H1 (cell line): ENCODE data around the gene ELL2. TPM values are rescaled to one million over a fixed set of nuclear protein-coding genes. Genes with fewer than 3 reads are reported as not detected.

Experiments
- CTCF ChIA-PET: fragments of 300-600 bp; sonication (Branson Sonifier 250); formaldehyde crosslinking; loops from one replicate; lab custom pipeline; 2021; ENCODE audit not compliant: partially characterized antibody; lab: Charles Lee
- POLR2A ChIA-PET: fragments of 300-600 bp; sonication (Branson Sonifier 250); formaldehyde crosslinking; loops from one replicate; lab custom pipeline; 2021; ENCODE audit warnings: inconsistent platforms; ENCODE audit not compliant: partially characterized antibody; lab: Charles Lee
- DNase-seq, 2 experiments: peaks; one replicate each; pipeline versions ENCODE4 v3.0.0 to v3.0.0-alpha.2; 2010 to 2022; ENCODE audit warnings: low spot score in 2 of 2, low read depth in 1 of 2, mixed read lengths in 1 of 2
- FAIRE-seq: peaks from 2 replicates; lab custom pipeline; 2011; peaks lifted over from hg19 to GRCh38; lab: Jason Lieb, UNC
- H2AFZ ChIP-seq: 2 replicates; pipeline ENCODE4 v1.8.1; 2012; ENCODE audit warnings: low read length, inconsistent platforms
- H2AK5ac ChIP-seq: 2 replicates; pipeline ENCODE4 v1.6.1; 2013; ENCODE audit warnings: low read depth, low read length
- H2BK120ac ChIP-seq: replicated peaks from 2 replicates; pipeline ENCODE3; 2013; ENCODE audit warnings: low read depth, low read length, inconsistent platforms
- H2BK12ac ChIP-seq: 2 replicates; pipeline ENCODE4 v1.6.1; 2013; ENCODE audit warnings: low read depth, low read length
- H2BK15ac ChIP-seq: 2 replicates; pipeline ENCODE4 v1.6.1; 2013; ENCODE audit warnings: low read length
- H2BK20ac ChIP-seq: 2 replicates; pipeline ENCODE4 v1.6.1; 2013; ENCODE audit warnings: low read length
- H2BK5ac ChIP-seq: 2 replicates; pipeline ENCODE4 v1.6.1; 2013; ENCODE audit warnings: low read depth, low read length
- H3K14ac ChIP-seq: 2 replicates; pipeline ENCODE4 v1.6.1; 2013; ENCODE audit warnings: inconsistent platforms; ENCODE audit not compliant: insufficient read length
- H3K18ac ChIP-seq: 2 replicates; pipeline ENCODE4 v1.6.1; 2013; ENCODE audit warnings: low read length; ENCODE audit errors: extremely low read depth
- H3K23ac ChIP-seq: 2 replicates; pipeline ENCODE4 v1.6.1; 2013; ENCODE audit warnings: inconsistent platforms; ENCODE audit not compliant: insufficient read length
- H3K23me2 ChIP-seq: 2 replicates; pipeline ENCODE4 v1.6.1; 2013; ENCODE audit warnings: low read depth, low read length
- H3K27ac ChIP-seq: 2 replicates; pipeline ENCODE4 v1.6.1; 2011; ENCODE audit warnings: low read depth, low read length, inconsistent platforms
- H3K27me3 ChIP-seq, 4 experiments: replicated peaks in 1 of 4; 1 replicate in 1 of 4; 2 replicates in 3 of 4; pipeline versions ENCODE4 v1.6.1 to v1.8.1; 2011 to 2013; ENCODE audit warnings: low read length in 3 of 4, mild to moderate bottlenecking in 3 of 4, inconsistent platforms in 2 of 4, mixed read lengths in 2 of 4, moderate library complexity in 1 of 4; ENCODE audit not compliant: control insufficient read depth in 3 of 4, insufficient read depth in 3 of 4; ENCODE audit errors: extremely low read depth in 1 of 4
- H3K36me3 ChIP-seq, 4 experiments: 2 replicates each; pipeline versions ENCODE4 v1.6.1 to v1.8.1; 2011 to 2013; ENCODE audit warnings: mild to moderate bottlenecking in 4 of 4, low read length in 3 of 4, moderate library complexity in 2 of 4, control low read depth in 1 of 4, inconsistent platforms in 1 of 4; ENCODE audit not compliant: insufficient read depth in 4 of 4, control insufficient read depth in 2 of 4
- H3K4ac ChIP-seq: replicated peaks from 2 replicates; pipeline ENCODE3; 2013; ENCODE audit warnings: low read length, low read depth, mixed read lengths, inconsistent platforms; ENCODE audit not compliant: insufficient read length
- H3K4me1 ChIP-seq, 4 experiments: replicated peaks in 1 of 4; 1 replicate in 1 of 4; 2 replicates in 3 of 4; pipeline versions ENCODE4 v1.6.1 to v1.8.1; 2011 to 2013; ENCODE audit warnings: low read length in 3 of 4, inconsistent platforms in 2 of 4, mixed read lengths in 1 of 4; ENCODE audit not compliant: insufficient read depth in 4 of 4, control insufficient read depth in 3 of 4
- H3K4me2 ChIP-seq, 2 experiments: 2 replicates each; pipeline versions ENCODE4 v1.6.1 to v1.8.1; 2011 to 2013; ENCODE audit warnings: low read depth in 2 of 2, low read length in 2 of 2, control low read depth in 1 of 2, inconsistent platforms in 1 of 2, mild to moderate bottlenecking in 1 of 2; ENCODE audit not compliant: insufficient read depth in 1 of 2
- H3K4me3 ChIP-seq, 4 experiments: fragments of 200-600, 300-600 bp in 1 of 4; sonication (generic), shearing (Covaris generic), sonication (Bioruptor Twin) in 1 of 4; 2 replicates each; pipeline versions ENCODE4 v1.5.1 to v1.8.1; 2011 to 2016; ENCODE audit warnings: low read length in 4 of 4, low read depth in 3 of 4, control low read depth in 2 of 4, inconsistent platforms in 2 of 4, mild to moderate bottlenecking in 2 of 4, mixed read lengths in 1 of 4, moderate library complexity in 1 of 4; ENCODE audit not compliant: insufficient read depth in 2 of 4; ENCODE audit errors: extremely low read depth in 1 of 4
- H3K56ac ChIP-seq: replicated peaks from 2 replicates; pipeline ENCODE3; 2013; ENCODE audit warnings: low read depth, mild to moderate bottlenecking, mixed read lengths, low read length, inconsistent platforms; ENCODE audit not compliant: insufficient read length
- H3K79me1 ChIP-seq: 2 replicates; pipeline ENCODE4 v1.6.1; 2013; ENCODE audit warnings: low read depth, low read length, control low read depth
- H3K79me2 ChIP-seq, 2 experiments: 2 replicates each; pipeline versions ENCODE4 v1.6.1 to v1.8.1; 2012 to 2013; ENCODE audit warnings: low read length in 2 of 2, mild to moderate bottlenecking in 2 of 2, inconsistent platforms in 1 of 2; ENCODE audit not compliant: insufficient read depth in 2 of 2, control insufficient read depth in 1 of 2
- H3K9ac ChIP-seq, 4 experiments: replicated peaks in 1 of 4; 1 replicate in 1 of 4; 2 replicates in 3 of 4; pipeline versions ENCODE4 v1.6.1 to v1.8.1; 2011 to 2013; ENCODE audit warnings: low read depth in 3 of 4, low read length in 3 of 4, control low read depth in 2 of 4, mild to moderate bottlenecking in 2 of 4, moderate library complexity in 2 of 4, inconsistent platforms in 1 of 4; ENCODE audit errors: extremely low read depth in 1 of 4
- H3K9me3 ChIP-seq, 2 experiments: 2 replicates each; pipeline versions ENCODE4 v1.6.1 to v1.8.1; 2012 to 2013; ENCODE audit warnings: mild to moderate bottlenecking in 2 of 2, moderate library complexity in 2 of 2, control low read depth in 1 of 2, inconsistent platforms in 1 of 2, low read depth in 1 of 2, low read length in 1 of 2, mixed read lengths in 1 of 2; ENCODE audit not compliant: insufficient read depth in 2 of 2
- H4K20me1 ChIP-seq, 2 experiments: replicated peaks in 1 of 2; 2 replicates each; pipeline versions ENCODE3 to v1.8.1; 2011 to 2013; ENCODE audit warnings: inconsistent platforms in 2 of 2, low read length in 2 of 2, mild to moderate bottlenecking in 1 of 2; ENCODE audit not compliant: insufficient read depth in 2 of 2, control insufficient read depth in 1 of 2
- H4K5ac ChIP-seq: 2 replicates; pipeline ENCODE4 v1.6.1; 2013; ENCODE audit warnings: low read length, low read depth, mixed read lengths, inconsistent platforms; ENCODE audit not compliant: insufficient read length
- H4K8ac ChIP-seq: 2 replicates; pipeline ENCODE4 v1.8.0; 2013; ENCODE audit warnings: mild to moderate bottlenecking, moderate library complexity, low read length, inconsistent platforms; ENCODE audit not compliant: insufficient read depth; ENCODE audit errors: extremely low read depth
- H4K91ac ChIP-seq: replicated peaks from 2 replicates; pipeline ENCODE3; 2013; ENCODE audit warnings: low read length, mixed read lengths, inconsistent platforms; ENCODE audit not compliant: insufficient read length
- ASH2L ChIP-seq: fragments of 200-600, 300-600 bp; sonication (generic); IDR thresholded peaks from one replicate; pipeline ENCODE4 v1.7.1; 2017; ENCODE audit warnings: low read length
- BACH1 ChIP-seq: IDR thresholded peaks from 2 replicates; pipeline ENCODE4 v1.6.1; 2012; ENCODE audit warnings: low read length, improper control_type of control experiment
- BCL11A ChIP-seq, 2 experiments: IDR thresholded peaks; one replicate each; pipeline ENCODE4 v1.6.1; 2011; ENCODE audit warnings: low read depth in 2 of 2, low read length in 2 of 2, mild to moderate bottlenecking in 2 of 2
- BRCA1 ChIP-seq: IDR thresholded peaks from 2 replicates; pipeline ENCODE4 v1.6.1; 2012; ENCODE audit warnings: low read depth, low read length, improper control_type of control experiment
- CBX5 ChIP-seq: fragments of 300-800, 300-1000 bp; sonication (generic); IDR thresholded peaks from 2 replicates; pipeline ENCODE4 v1.7.1; 2016; ENCODE audit warnings: antibody characterized with exemption, low read length, low read depth
- CREB1 ChIP-seq: IDR thresholded peaks from 2 replicates; pipeline ENCODE4 v1.6.1; 2012; ENCODE audit warnings: inconsistent platforms
- CTBP2 ChIP-seq: IDR thresholded peaks from 2 replicates; pipeline ENCODE4 v1.7.0; 2011; ENCODE audit warnings: borderline replicate concordance, mild to moderate bottlenecking, moderate library complexity, mixed read lengths, low read length; ENCODE audit not compliant: insufficient read depth, insufficient read length
- EGR1 ChIP-seq: IDR thresholded peaks from 2 replicates; pipeline ENCODE4 v1.6.1; 2011; ENCODE audit warnings: low read depth, low read length, borderline replicate concordance
- JUND ChIP-seq: IDR thresholded peaks from 2 replicates; pipeline ENCODE4 v1.6.1; 2011; ENCODE audit warnings: mild to moderate bottlenecking, improper control_type of control experiment, low read length
- KDM4A ChIP-seq: IDR thresholded peaks from one replicate; pipeline ENCODE4 v1.7.1; 2012; ENCODE audit warnings: low read depth, mild to moderate bottlenecking, moderate library complexity, low read length, inconsistent platforms; ENCODE audit not compliant: severe bottlenecking
- NRF1 ChIP-seq: IDR thresholded peaks from 2 replicates; pipeline ENCODE4 v1.6.1; 2011; ENCODE audit warnings: mild to moderate bottlenecking, low read depth, low read length, improper control_type of control experiment
- POLR2A ChIP-seq, 2 experiments: IDR thresholded peaks; 1 replicate in 1 of 2; 2 replicates in 1 of 2; pipeline ENCODE4 v1.6.1; 2011; ENCODE audit warnings: low read depth in 2 of 2, low read length in 2 of 2, mild to moderate bottlenecking in 2 of 2; ENCODE audit errors: control extremely low read depth in 1 of 2
- POU5F1 ChIP-seq: IDR thresholded peaks from 2 replicates; pipeline ENCODE4 v1.6.1; 2011; ENCODE audit warnings: low read depth, mild to moderate bottlenecking, low read length, moderate library complexity
- RAD21 ChIP-seq, 2 experiments: IDR thresholded peaks in 1 of 2; conservative IDR thresholded peaks in 1 of 2; 2 replicates each; pipeline ENCODE4 v1.6.1; 2011; ENCODE audit warnings: low read depth in 2 of 2, low read length in 2 of 2, improper control_type of control experiment in 1 of 2, inconsistent platforms in 1 of 2, mild to moderate bottlenecking in 1 of 2, moderate library complexity in 1 of 2
- SUZ12 ChIP-seq: fragments of 200-600 bp; sonication (generic); IDR thresholded peaks from 2 replicates; pipeline ENCODE4 v1.6.1; 2012; ENCODE audit warnings: mild to moderate bottlenecking, inconsistent platforms, low read length, moderate library complexity, mixed read lengths
- TCF12 ChIP-seq: IDR thresholded peaks from 2 replicates; pipeline ENCODE4 v1.6.1; 2011; ENCODE audit warnings: low read depth, mild to moderate bottlenecking, low read length
- WGBS, 2 experiments: shearing (Covaris generic) in 1 of 2; methylation state at CpG; one replicate each; pipeline versions ENCODE4 v1.1.6 to v1.1.7; 2013 to 2015; ENCODE audit warnings: low lambda C conversion rate in 2 of 2, mixed read lengths in 2 of 2, inconsistent platforms in 1 of 2, low coverage in 1 of 2, missing lambda C conversion rate in 1 of 2; ENCODE audit not compliant: insufficient replicate concordance in 2 of 2, insufficient coverage in 1 of 2, insufficient read length in 1 of 2; ENCODE audit errors: extremely low coverage in 1 of 2, missing lambda C conversion rate in 1 of 2; 5-methylcytosine and 5-hydroxymethylcytosine counted together
- polyA plus RNA-seq, 7 experiments: library from polyadenylated mRNA; depleted of rRNA in 3 of 7; stranded (reverse) in 5 of 7; unstranded in 2 of 7; fragments of >200 nt in 5 of 7; fragments of 200-250 nt in 2 of 7; gene quantifications; 1 replicate in 5 of 7; 2 replicates in 1 of 7; 4 replicates in 1 of 7; pipeline versions ENCODE4 v1.2.1 to v1.2.3, GENCODE V29; 2011 to 2013; ENCODE audit warnings: missing spikeins in 2 of 7, mixed read lengths in 2 of 7
- total RNA-seq: library from RNA; stranded (reverse); fragmentation: NEBNext Ultra II Directional; extraction: Animal tissue kit (Norgen Biotek cat#: 25700); gene quantifications from 2 replicates; pipeline ENCODE4 v1.2.1, GENCODE V29; 2021

ELL2 gene
- total and polyA plus RNA-seq, 2 of the 8 experiments (the other 6 are each of a cell fraction or from before 2014, with no cell fraction given): 6.3 to 29.4 TPM

- Histone ChIP-seq H4K8ac (no peak overlapping the region), H2AFZ (no peak overlapping the region), H3K27me3 (no peaks in the 10 kb centered on the region), H4K91ac (no peak overlapping the region), H3K79me2 (no peaks in the 10 kb centered on the region), H3K36me3 (no peaks in the 10 kb centered on the region), H3K27ac (no peak overlapping the region), H2BK5ac (no peak overlapping the region), H4K5ac (no peak overlapping the region), H3K79me1 (no peaks in the 10 kb centered on the region), H3K14ac (no peak overlapping the region), H3K23ac (no peak overlapping the region), H3K4ac (no peak overlapping the region), H3K23me2 (no peaks in the 10 kb centered on the region; the same call in 1 of the 2 replicates), H3K56ac (no peak overlapping the region), H2BK120ac (no peak overlapping the region), H3K9ac (no peak overlapping the region), H3K4me3 (no peak overlapping the region), H4K20me1 (no peaks in the 10 kb centered on the region), H3K4me1 (no peaks in the 10 kb centered on the region; a peak in 1 of 7 replicates), H2BK15ac (no peak overlapping the region), H3K4me2 (no peak overlapping the region), H2BK20ac (no peak overlapping the region), H2BK12ac (no peak overlapping the region), H3K9me3 (no peaks in the 10 kb centered on the region; a peak in 1 of 4 replicates), H2AK5ac (no peak overlapping the region), H3K18ac (no peak overlapping the region)
- FAIRE-seq (no peak), DNase-seq (no peak)
- ChIA-PET POLR2A (no interaction called here), CTCF (interaction anchor here (1.5 to 4.3 kb wide), 14 partner anchors 9 to 748 kb away, joined by 3 to 23 read pairs (median 6); no protein-coding TSS in a partner anchor)
- WGBS, 2 experiments: 98% methylated on average over 3 of the region's 3 CpGs; no CpG with 5 or more reads in 1 of the 2 experiments
- TF ChIP-seq TCF12 (no peak), CBX5 (no peak), EGR1 (no peak), SUZ12 (no peak), BRCA1 (no peak), KDM4A (no peak), ASH2L (no peak), CREB1 (no peak), NRF1 (no peak), POLR2A (IDR thresholded peaks at IDR 0.05; ENCODE audit: control extremely low read depth in 1 of 2, low read depth in 2 of 2, low read length in 2 of 2) (no peak), CTBP2 (no peak), BACH1 (no peak), RAD21 (IDR thresholded peaks at IDR 0.05 in 1 of 2, conservative IDR thresholded peaks at IDR 0.05 in 1 of 2; ENCODE audit: low read depth in 2 of 2, low read length in 2 of 2) (no peak), POU5F1 (no peak), JUND (no peak), BCL11A (IDR thresholded peaks at IDR 0.05; ENCODE audit: low read depth in 2 of 2, low read length in 2 of 2) (no peak)
These were observed 108.2 kb downstream of the ELL2 start for GRCh38 chr5:95853490-95853889.
